Right lobe of liver (tissue), 6 donors: ENCODE results near the gene ZNF345. TPM values are rescaled to one million over a fixed set of nuclear protein-coding genes. Genes with fewer than 3 reads are reported as not detected.

Experiments
- ATAC-seq, 4 donors: fragments of 200-7000 bp; cut with Tn5 transposase; one replicate each; pipeline ENCODE4 v1.9.1; 2020; ENCODE audit warnings: mild to moderate bottlenecking in 4 of 4, moderate library complexity in 4 of 4
- DNase-seq, 3 donors: peaks; one replicate each; pipeline ENCODE4 v3.0.0-alpha.2; 2020
- H3K27ac ChIP-seq, 3 donors: fragments of 200-600 bp; one replicate each; pipeline ENCODE4 v1.8.0; 2022
- H3K27me3 ChIP-seq, 2 donors: fragments of 200-600 bp; one replicate each; pipeline ENCODE4 v1.8.0; 2022
- H3K36me3 ChIP-seq, 4 donors: fragments of 200-600 bp; sonication (generic) in 1 of 4; one replicate each; pipeline versions ENCODE4 v1.5.1 to v1.8.0; 2017 to 2022; ENCODE audit warnings: control low read depth in 1 of 4
- H3K4me1 ChIP-seq, 4 donors: fragments of 200-600 bp; sonication (generic) in 1 of 4; one replicate each; pipeline versions ENCODE4 v1.5.1 to v1.8.0; 2017 to 2022; ENCODE audit warnings: control low read depth in 1 of 4
- H3K4me3 ChIP-seq, 3 donors: fragments of 200-600 bp; one replicate each; pipeline ENCODE4 v1.8.0; 2022
- H3K9me3 ChIP-seq, 4 donors: fragments of 200-600 bp; sonication (generic) in 1 of 4; one replicate each; pipeline versions ENCODE4 v1.5.1 to v1.8.0; 2017 to 2022; ENCODE audit warnings: control low read depth in 1 of 4
- POLR2A ChIP-seq: fragments of 450-650 bp; IDR thresholded peaks from one replicate; pipeline ENCODE4 v1.6.1; 2017; ENCODE audit warnings: antibody characterized with exemption, mild to moderate bottlenecking
- WGBS: methylation state at CpG from one replicate; pipeline ENCODE4 v1.1.6; 2018; ENCODE audit warnings: low coverage, low lambda C conversion rate; ENCODE audit not compliant: insufficient coverage; ENCODE audit errors: missing lambda C conversion rate; 5-methylcytosine and 5-hydroxymethylcytosine counted together
- intact Hi-C, 2 donors: fragments of 100-400 bp; cut with DNase I; formaldehyde crosslinking; loops; one replicate each; pipeline versions ENCODE4 v1.11.2 to v1.14.1; 2022
- total RNA-seq, 6 experiments: library from RNA; depleted of rRNA in 2 of 6; stranded (reverse); fragments of >200 nt in 2 of 6; fragmentation: NEBNext Ultra II Directional in 3 of 6; extraction: Animal tissue kit (Norgen Biotek cat#: 25700) in 3 of 6; gene quantifications; one replicate each; pipeline versions ENCODE4 v1.1.0 to v1.2.4, GENCODE V29; 2016 to 2023
- TF ChIP-seq, protein P1 (sequence below), 4 donors: fragments of 200-600 bp in 3 of 4; fragments of 450-650 bp in 1 of 4; IDR thresholded peaks; one replicate each; pipeline versions ENCODE4 v1.5.1 to v1.8.0; 2016 to 2022; ENCODE audit warnings: antibody characterized with exemption in 4 of 4, mild to moderate bottlenecking in 2 of 4
- donor health status: DM: no; HTN: yes; CAD: no.
- donor health status: DM: no; HTN: no; CAD: no.
- donor health status: DM: no; HTN: no; CAD: no.
- donor health status: DM: no; HTN: yes; CAD: no.
- donor health status: DM: no; HTN: yes; CAD: no.

ZNF345 gene
- total RNA-seq, 6 experiments from 2014 or later = 0.56 to 2.4 (median 1.5) TPM

DNA sequence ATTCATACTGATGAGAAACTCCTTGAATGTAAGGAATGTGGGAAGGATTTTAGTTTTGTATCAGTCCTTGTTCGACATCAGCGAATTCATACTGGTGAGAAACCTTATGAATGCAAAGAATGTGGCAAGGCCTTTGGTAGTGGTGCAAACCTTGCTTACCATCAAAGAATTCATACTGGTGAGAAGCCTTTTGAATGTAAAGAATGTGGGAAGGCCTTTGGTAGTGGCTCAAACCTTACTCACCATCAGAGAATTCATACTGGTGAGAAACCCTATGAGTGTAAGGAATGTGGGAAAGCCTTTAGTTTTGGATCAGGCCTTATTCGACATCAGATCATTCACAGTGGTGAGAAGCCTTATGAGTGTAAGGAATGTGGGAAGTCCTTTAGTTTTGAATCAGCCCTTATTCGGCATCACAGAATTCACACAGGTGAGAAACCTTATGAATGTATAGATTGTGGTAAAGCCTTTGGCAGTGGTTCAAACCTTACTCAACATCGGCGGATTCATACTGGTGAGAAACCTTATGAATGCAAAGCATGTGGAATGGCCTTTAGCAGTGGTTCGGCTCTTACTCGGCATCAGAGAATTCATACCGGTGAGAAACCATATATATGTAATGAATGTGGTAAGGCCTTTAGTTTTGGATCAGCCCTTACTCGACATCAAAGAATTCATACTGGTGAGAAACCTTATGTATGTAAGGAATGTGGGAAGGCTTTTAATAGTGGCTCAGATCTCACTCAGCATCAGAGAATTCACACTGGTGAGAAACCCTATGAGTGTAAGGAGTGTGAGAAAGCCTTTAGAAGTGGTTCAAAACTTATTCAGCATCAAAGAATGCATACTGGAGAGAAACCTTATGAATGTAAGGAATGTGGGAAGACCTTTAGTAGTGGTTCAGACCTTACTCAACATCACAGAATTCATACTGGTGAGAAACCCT, 26.6 kb downstream of the ZNF345 start:
- WGBS = 95% methylated on average over 10 of the region's 10 CpGs
- intact Hi-C loops = no loop called here

DNA sequence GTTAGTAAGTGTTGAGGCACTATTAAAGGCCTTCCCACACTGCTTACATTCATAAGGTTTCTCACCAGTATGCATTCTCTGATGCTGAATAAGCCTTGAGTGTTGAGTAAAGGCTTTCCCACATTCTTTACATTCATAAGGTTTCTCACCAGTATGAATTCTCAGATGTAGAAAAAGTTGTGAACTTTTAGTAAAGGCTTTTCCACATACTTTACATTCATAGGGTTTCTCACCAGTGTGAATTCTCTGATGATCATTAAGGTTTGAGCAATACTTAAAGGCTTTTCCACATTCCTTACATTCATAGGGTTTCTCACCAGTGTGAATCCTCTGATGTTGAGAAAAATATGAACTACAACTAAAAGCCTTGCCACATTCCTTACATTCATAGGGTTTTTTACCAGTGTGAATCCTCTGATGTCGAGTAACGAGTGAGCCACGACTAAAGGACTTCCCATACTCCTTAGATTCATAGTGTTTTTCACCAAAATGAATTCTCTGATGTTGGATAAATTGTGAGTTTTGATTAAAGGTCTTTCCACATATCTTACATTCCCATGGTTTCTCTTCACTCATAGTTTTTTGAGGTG, 41.2 kb downstream of the ZNF345 start:
- no peak for ATAC-seq
- H3K27me3 ChIP-seq = no peaks in the 10 kb centered on the region
- intact Hi-C loops = no loop called here
- peaks cover 0 to 16% (median 0%) of the 10 kb centered on the region in 4 donors for H3K36me3 ChIP-seq
- TF ChIP-seq, protein P1, sequence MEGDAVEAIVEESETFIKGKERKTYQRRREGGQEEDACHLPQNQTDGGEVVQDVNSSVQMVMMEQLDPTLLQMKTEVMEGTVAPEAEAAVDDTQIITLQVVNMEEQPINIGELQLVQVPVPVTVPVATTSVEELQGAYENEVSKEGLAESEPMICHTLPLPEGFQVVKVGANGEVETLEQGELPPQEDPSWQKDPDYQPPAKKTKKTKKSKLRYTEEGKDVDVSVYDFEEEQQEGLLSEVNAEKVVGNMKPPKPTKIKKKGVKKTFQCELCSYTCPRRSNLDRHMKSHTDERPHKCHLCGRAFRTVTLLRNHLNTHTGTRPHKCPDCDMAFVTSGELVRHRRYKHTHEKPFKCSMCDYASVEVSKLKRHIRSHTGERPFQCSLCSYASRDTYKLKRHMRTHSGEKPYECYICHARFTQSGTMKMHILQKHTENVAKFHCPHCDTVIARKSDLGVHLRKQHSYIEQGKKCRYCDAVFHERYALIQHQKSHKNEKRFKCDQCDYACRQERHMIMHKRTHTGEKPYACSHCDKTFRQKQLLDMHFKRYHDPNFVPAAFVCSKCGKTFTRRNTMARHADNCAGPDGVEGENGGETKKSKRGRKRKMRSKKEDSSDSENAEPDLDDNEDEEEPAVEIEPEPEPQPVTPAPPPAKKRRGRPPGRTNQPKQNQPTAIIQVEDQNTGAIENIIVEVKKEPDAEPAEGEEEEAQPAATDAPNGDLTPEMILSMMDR (IDR thresholded peaks at IDR 0.05) = no peak
- no peak for TF ChIP-seq POLR2A
- H3K27ac ChIP-seq = no peak overlapping the region
- H3K4me1 ChIP-seq = no peaks in the 10 kb centered on the region
- H3K9me3 ChIP-seq = peaks cover 14 to 83% (median 38%) of the 10 kb centered on the region in 4 donors
- WGBS = 93% methylated on average over 3 of the region's 3 CpGs
- DNase-seq = no peak
- no peak overlapping the region for H3K4me3 ChIP-seq

More for the DNA sequence above, 26.6 kb downstream of the ZNF345 start:
- no peak overlapping the region for H3K27ac ChIP-seq
- no peaks in the 10 kb centered on the region for H3K4me1 ChIP-seq
- ATAC-seq (no peak), DNase-seq (no peak)
- peaks cover 11 to 93% (median 55%) of the 10 kb centered on the region in 4 donors for H3K9me3 ChIP-seq
- no peaks in the 10 kb centered on the region for H3K27me3 ChIP-seq
- TF ChIP-seq, protein P1 (IDR thresholded peaks at IDR 0.05) = no peak
- TF ChIP-seq POLR2A = no peak
- H3K36me3 ChIP-seq = peaks cover 0 to 25% (median 0%) of the 10 kb centered on the region in 4 donors
- H3K4me3 ChIP-seq = no peak overlapping the region

- no peak for TF ChIP-seq POLR2A
- TF ChIP-seq, protein P1 (IDR thresholded peaks at IDR 0.05) = no peak
- H3K27me3 ChIP-seq = no peaks in the 10 kb centered on the region
- 100% methylated on average over 1 of the region's 2 CpGs for WGBS
- H3K4me1 ChIP-seq = no peaks in the 10 kb centered on the region
- peaks cover 0 to 24% (median 0%) of the 10 kb centered on the region in 4 donors for H3K36me3 ChIP-seq
- H3K4me3 ChIP-seq = no peak overlapping the region
- H3K27ac ChIP-seq = no peak overlapping the region
- H3K9me3 ChIP-seq = peaks cover 14 to 92% (median 38%) of the 10 kb centered on the region in 4 donors
- ATAC-seq = no peak
- DNase-seq = no peak
- intact Hi-C loops = no loop called here
These were observed 44.2 kb downstream of the ZNF345 start for GRCh38 chr19:36894849-36895383.

DNA sequence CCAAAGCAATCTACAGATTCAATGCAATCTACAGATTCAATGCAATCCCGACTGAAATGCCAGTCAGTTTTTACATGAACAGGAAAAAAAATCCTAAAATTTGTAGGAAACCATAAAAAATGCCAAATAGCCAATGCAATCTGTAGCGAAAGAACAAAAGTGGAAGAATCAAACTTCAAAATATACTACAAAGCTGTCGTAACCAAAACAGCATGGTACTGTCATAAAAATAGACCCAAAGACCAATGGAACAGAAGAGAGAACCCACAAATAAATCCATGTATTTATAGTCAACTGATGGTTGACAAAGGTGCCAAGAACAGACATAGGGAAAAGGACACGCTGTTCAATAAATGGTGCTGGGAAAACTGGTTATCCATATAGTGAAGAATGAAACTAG, 47.7 kb downstream of the ZNF345 start:
- H3K4me3 ChIP-seq = no peak overlapping the region
- ATAC-seq = no peak
- H3K9me3 ChIP-seq = peaks cover 8 to 80% (median 29%) of the 10 kb centered on the region in 4 donors
- peaks cover 0 to 22% (median 2%) of the 10 kb centered on the region in 4 donors for H3K36me3 ChIP-seq
- no peaks in the 10 kb centered on the region for H3K4me1 ChIP-seq
- intact Hi-C loops = no loop called here
- no peaks in the 10 kb centered on the region for H3K27me3 ChIP-seq
- H3K27ac ChIP-seq = no peak overlapping the region
- no peak for TF ChIP-seq POLR2A
- TF ChIP-seq, protein P1 (IDR thresholded peaks at IDR 0.05) = no peak
- WGBS = 85% methylated on average over 4 of the region's 4 CpGs
- no peak for DNase-seq
